GM21515 (cell line): ENCODE results near the gene TMEM91.
"Not testable (repeated sequence)": the region's sequence is repeated elsewhere in the genome, so short reads cannot be mapped to it uniquely, and the experiment has no call there.

ENCODE experiments used
- ATAC-seq: cut with Tn5 transposase; IDR thresholded peaks from one replicate; pipeline ENCODE4 v1.9.1; 2021; ENCODE audit not compliant: unreplicated experiment

TMEM91 gene

DNA sequence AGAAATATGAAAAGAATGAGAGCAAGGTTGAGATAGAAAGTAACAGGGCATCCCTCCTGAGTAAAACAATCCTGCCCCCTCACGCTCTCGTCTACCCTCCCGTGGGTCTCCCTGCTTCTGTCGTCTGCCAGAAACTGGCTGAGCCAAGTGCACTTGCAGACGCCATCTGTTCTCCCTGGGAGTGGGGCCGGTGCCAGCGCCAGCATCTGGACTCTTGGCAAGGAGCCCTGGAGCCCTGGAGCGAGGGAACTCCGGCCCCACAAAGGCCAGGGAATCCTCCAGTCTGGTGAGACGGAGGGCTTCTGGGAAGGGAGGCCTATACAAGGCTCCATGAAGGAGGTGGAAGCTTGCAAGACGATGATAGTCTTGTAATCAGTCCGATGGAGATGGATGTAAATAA is 2.3 kb upstream of the TMEM91 start:
- ATAC-seq = no peak

DNA sequence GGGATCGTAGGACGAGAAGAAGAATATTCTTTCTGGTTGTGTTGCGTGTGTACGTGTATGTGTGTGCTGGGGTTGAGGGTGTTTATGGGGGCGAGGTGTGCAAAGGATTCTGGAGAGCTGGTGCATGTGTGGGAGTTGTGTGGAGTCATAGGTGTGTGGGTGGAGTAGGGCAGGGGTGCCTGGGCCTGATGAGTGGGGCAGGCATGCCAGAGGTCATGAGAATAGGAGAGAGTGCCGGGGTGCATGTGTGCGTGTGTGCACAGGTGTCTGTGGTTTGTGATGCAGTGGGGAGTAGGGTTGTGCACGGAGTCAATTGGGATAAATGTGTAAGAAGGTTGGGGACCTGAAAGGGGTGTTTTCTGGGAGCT is 649 bp downstream of the TMEM91 start:
- ATAC-seq = no peak

DNA sequence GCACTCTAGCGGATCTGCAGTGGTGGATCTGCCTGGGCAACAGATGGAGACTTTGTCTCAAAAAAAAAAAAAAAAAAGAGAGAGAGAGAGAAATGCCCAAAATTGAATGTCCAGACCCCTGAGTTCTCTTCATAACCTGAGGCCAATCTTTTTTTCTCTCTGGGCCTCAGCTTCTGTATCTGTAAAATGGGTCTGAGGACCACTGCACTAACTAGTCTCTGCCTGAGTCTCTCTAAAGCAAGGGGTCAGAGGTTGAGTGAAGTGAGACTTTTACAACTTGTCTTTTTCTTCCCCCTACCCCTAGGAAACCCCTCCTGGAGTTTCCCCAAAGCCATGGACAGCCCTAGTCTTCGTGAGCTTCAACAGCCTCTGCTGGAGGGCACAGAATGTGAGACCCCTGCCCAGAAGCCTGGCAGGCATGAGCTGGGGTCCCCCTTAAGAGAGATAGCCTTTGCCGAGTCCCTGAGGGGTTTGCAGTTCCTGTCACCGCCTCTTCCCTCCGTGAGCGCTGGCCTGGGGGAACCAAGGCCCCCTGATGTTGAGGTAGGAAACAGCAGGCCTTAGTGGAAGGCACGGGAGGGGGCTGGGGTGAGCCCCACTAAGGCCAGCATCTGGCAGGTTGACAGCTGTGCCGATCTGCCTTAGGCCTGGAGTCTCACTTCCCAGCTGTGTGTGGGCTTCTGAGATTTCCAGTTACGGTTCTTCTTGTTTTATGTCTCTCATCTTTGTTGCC is 1.8 kb downstream of the TMEM91 start:
- ATAC-seq = peak; percentile 60

DNA sequence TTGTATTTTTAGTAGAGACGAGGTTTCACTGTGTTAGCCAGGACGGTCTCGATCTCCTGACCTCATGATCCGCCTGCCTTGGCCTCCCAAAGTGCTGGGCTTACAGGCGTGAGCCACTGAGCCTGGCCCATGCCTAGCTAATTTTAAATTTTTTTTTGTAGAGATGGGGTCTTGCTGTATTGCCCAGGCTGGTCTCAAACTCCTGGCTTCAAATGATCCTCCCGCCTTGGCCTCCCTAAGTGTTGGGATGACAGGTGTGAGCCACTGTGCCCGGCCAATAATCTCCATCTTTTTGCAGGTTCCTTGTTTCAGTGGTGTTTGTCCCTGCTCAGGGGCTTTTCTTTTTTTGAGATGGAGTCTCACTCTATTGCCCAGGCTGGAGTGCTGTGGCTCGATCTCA is 5.2 kb downstream of the TMEM91 start:
- not testable (repeated sequence) for ATAC-seq

DNA sequence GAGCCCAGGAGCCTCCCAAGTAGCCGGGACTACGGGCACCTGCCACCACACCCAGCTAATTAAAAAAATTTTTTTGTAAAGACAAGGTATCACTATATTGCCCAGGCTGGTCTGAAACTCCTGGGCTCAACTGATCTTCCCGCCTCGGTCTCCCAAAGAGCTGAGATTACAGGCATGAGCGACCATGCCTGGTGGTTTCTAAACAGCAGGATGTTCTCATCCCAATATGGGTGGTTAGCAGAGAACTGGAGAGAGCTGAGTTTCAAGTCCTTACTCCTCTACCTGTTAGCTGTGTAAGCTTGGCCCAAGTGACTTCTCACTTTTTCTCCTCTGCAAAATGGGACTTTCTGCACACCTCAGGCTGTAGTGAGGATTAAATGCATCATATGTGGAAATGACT is 8.0 kb downstream of the TMEM91 start:
- no peak for ATAC-seq

DNA sequence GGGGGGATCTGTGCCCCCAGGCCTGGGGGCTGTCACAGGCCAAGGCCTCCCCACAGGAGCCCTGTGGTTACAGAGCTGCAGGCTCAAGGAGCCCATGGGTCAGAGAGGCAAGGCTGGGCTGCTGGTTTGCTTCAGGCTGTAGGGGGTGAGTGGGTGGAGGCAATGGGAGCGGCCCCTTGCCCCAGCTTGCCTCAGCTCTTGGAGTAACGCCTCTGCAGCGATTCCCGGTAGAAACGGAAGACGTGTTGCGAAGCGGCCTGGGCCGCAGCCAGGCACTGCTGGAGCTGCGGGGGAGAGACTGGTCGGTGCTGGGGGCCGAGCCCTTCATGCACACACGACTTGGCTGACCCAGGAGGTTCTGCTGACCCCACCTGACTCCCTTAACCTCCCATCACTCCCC is 10.1 kb downstream of the TMEM91 start:
- no peak for ATAC-seq

DNA sequence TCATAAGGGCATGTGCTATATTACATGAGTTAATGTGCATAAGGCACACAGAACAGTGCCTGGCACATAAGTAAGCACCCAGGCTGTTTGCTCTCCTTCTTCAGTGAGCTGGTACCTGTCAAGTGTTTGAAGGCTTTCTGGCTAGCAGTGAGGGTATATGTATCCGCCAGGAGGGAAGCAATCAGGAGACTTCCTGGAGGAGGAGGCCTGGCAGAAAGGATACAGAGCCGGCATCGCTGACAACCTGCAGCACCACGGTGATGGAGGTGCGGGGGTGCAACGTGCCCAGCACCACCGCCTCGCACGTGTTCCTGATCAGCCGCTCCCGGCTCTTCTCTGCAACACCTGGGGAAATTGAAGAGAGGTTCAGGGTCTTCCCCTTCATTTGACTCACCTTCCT is 15.3 kb downstream of the TMEM91 start:
- no peak for ATAC-seq

DNA sequence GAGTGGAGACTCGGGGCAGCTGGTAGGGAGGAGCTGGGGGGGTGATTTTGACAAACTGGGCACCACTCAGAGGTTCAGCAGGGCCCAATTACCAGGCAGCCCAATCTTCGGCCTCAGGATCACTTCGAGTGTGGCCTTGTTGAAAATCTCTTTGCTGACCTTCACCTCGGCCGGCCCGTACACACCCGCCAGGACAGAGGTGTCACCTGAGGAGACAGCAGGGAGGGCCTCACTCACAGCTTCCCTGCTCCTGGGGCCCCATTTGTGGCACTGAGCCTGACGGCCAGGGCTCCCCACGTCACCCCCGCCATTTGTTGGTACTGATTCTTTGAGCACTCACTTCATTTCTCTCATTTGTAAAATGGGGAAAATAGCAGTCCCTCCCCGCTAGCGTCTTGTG is 16.4 kb downstream of the TMEM91 start:
- no peak for ATAC-seq

DNA sequence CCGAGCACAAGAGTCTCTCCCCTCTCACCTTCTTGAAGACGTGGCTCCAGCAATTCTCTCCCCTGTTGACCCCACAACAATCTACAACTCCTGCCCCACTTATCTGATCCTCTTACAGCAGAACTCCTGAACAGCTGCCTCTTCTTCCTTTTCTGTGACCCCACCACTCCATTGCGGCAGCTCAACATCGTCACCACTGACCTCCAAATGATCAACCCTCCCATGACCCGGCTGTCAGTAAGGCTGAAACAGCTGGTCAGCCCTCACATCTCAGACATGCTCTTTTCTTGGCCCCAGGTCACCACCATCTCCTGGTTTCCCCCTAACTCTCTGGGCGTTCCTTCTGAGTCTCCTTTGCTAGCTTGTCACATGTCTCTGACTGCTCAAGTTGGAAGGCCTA is 19.0 kb downstream of the TMEM91 start:
- no peak for ATAC-seq

DNA sequence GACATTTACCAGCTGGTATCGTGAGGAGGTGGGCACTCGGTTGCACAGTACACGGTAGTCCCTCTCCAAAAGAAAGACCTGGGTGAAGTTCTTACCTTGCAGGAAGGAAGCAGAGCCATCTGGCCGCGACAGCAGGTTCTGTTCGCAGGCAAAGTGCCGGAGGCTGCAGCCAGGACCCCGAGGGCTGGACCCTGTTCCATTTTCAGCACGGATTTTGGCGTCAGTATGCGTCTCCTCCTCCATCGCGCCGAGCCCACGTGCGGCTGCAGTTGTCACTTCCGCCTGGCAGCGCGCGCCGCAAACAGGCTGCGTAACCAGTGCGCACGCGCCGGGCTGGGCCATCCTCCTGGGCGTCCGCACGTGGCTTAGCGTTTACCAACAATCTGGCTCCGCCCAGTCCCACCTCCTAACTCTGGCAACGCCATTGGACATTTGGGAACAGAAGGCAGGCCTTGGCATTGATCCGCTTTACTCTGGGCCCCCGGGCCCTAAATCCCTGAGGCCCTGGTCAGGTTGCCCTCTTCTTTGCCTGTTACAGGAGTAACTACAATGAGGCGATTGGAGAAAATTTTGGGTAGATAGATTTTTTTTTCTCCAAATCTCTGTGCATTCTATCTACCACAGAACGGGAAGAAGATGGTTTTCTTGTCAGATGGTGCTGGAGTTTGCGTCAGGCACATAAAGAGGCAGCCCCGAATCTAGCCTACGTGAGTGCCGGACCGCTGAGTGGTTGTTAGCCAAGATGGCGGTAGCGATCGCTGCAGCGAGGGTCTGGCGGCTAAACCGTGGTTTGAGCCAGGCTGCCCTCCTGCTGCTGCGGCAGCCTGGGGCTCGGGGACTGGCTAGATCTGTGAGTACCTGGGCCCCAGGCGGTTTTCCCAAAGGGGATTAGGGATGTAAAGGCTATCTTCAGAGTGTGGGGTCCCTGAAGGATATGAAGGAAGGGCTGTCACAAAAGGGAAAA is 21.0 kb downstream of the TMEM91 start, which contains the start of the genes BCKDHA and EXOSC5:
BCKDHA (plus strand) TSS at position 733 of the 964 bp plus-strand sequence; CDS start at position 743, 10 bp downstream.
EXOSC5 (minus strand) TSS at position 274 of the 964 bp plus-strand sequence; CDS start at position 243, 31 bp downstream.
- peak; percentile 87 for ATAC-seq

DNA sequence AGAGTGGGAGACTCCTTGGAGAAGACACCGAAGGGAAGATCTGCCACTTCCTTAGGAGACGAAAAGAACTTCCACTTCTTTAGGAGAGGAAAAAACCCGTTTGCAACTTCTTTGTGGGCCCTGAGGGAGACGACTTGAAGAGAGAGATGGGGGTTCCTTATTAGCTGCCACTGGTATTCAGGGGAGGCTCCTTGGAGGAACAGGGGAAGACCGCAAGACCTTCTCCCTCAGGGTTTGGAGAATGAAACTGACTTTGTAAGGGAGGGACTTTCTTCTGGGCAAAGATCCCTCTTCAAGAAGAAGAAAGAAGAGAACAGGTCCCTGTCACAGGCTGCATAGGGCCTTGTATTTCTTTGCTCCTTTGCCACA is 21.7 kb downstream of the TMEM91 start:
- no peak for ATAC-seq

DNA sequence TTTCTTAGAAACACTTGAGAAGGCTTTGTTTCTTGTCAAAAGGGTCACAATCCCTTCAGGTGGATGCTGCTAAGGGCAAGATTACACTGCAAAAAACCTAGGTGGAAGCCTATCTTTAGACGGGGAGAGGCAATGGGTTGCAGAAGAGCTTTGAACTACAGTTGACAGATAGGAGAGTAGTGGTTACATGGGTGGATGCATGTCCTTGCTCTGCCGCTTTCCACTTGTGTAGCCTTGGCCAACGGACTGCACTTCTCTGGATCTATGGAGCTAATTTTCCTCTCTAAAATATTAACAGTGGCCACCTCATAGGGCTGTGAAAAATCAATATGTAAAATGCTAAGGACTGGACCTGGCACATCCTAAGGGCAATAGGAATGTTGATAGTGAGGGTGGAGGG is 22.3 kb downstream of the TMEM91 start:
- ATAC-seq = no peak

DNA sequence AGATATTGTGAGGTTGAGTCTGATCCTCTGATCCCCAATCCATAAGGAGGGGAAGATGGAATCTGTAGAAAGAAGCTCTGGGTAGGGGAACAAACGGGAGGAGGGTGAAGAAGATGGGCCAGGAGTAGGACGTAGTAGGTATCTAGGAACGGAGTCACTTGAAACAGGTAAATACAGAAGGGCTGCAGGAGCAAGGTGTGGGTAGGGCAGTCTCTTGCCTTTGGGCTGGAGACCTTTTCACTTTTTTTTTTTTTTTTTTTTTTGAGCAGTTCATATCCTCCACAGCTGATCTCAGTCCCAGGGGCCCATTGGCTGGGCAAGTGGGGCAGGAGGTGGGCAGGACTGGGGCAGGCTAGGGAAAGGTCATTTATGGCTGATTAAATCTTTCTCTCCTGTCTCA is 22.8 kb downstream of the TMEM91 start:
- no peak for ATAC-seq

DNA sequence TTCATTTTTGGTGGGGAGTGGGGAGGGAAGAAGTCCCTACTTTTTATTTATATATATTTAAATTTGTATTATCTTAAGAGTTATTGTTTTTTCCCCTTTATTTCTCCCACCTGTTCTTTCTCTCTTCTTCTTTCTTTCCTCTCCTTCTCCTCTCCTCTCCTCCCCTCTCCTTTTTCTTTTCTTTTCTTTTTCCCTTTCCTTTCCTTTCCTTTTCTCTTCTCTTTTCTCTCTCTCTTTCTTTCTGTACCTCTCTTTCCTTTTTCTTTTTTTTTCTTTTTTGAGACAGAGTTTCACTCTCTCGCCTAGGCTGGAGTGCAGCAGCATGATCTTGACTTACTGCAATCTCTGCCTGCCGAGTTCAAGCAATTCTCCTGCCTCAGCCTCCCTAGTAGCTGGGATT is 23.2 kb downstream of the TMEM91 start:
- no peak for ATAC-seq

DNA sequence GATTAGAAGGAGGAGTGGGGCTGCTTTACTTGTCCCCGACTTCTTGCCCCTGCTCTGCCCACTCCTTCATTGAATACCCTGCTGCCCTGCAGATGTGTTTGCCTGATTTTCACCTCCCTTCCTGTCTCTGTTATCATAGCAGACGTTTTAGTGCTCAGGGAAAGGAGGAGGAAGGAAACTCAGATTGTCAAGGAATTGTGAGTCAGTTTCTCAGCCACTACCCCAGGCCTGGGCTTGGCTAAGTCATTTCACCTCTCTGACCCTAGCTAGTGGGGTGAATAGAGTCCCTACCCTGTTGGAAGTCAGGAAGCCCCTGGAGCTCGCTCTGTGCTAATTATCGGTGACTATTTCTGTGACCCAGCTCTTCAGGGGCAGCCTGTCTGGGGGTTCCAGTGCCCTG is 25.1 kb downstream of the TMEM91 start:
- ATAC-seq = no peak

DNA sequence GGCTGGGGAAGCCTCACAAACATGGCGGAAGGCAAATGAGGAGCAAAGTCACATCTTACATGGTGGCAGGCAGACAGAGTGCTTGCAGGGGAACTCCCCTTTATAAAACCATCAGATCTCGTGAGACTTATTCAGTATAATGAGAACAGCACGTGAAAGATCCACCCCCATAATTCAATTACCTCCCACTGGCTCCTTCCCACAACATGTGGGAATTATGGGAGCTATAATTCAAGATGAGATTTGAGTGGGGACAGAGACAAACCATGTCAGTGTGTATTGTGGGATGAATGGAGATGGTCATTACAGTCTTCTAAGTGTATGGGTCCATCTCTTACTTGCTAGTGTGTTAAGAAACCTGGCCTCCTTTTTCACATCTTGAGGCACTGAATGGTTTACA is 25.7 kb downstream of the TMEM91 start:
- ATAC-seq = no peak

DNA sequence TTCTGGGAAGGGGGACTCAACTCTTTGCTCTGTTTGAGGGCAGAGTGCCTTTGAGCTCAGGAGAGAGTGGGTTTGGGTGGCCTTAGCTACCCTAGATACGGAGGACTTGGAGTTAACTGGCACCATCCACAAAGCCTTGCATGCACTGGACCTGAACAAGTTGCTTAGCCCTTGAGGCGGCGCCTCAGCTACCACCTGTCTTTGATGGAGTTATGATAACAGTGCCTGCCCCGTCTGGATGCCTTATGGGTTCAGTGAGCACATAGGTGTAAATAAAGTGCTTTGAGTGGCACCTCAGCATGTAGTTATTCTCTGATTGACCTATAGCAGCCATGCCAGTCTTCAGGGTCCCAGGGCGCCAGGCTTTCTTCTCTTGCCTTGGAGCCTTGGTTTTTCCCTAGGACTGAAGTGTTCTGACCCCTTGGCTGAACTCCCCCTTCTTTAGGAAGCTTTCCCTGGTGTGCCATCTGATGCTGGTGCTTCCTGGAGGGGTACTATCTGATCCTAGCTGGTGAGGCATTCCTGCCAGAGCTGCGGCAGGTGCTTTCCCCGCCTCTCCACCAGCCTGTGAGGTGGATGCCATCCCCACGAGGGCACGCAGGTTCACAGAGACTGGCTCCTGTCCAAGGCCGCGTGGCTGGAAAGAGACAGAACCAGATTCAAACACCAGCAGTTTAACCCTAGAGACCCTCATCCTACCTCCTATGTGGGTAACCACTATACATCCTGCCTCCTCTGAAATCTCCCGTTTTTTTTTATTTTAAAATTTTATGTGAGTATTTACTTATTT is 27.0 kb downstream of the TMEM91 start:
- no peak for ATAC-seq

DNA sequence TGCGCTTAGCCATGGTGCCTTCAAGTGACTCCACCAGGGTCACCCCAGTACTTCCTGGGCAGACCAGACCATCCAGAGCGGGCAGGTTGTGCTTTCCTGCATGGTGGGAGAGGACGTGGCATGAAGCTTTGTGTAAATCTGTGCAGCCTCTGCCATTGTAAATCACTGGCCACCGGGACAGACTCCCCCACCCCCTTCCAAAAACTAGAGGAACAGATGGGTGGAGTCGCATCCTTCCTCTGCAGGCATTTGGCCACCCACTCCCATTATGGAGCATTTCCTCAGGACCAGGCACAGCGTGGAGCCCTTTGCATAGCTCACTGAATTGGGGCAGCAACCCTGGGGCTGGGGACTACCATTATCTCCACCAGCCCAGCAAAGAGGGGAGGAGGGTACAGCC is 29.4 kb downstream of the TMEM91 start:
- no peak for ATAC-seq

DNA sequence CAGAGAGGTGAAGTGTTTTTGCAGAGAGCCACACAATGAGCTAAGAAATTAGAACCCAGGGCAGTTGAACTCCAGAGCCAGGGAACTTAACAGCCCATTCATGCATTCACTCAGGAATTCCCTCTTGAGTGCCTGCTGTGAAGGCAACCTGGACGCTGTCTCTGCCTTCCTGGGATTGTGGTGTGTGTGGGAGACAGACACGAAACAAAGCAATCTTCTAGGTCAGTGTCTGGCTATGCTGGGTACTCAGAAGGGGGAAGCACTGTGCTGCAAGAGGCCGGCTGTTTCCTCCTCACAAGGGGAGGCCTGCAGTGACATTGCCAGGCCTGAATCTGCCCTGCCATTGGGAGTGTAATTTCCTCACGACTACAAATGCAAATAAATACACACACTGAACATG is 30.9 kb downstream of the TMEM91 start:
- ATAC-seq = no peak

DNA sequence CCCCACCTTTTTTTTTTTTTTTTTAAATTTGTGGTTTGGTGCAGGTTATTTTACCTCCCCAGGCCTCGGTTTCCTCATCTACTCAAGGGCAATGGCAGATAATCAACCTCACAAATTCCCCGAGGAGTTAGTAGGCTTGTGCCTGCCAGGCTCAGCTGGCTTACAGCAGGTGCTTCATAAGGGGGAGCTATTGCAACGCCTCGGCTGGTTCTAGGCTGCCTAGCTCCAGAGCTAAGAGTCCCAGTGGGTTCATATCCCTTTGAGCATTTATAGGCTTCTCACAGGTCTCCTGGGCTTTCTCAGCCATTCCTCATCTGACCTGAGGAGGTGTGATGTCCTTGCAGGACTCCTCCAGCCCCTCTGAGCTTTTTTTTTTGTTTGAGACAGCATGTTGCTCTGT is 31.9 kb downstream of the TMEM91 start:
- ATAC-seq = no peak

DNA sequence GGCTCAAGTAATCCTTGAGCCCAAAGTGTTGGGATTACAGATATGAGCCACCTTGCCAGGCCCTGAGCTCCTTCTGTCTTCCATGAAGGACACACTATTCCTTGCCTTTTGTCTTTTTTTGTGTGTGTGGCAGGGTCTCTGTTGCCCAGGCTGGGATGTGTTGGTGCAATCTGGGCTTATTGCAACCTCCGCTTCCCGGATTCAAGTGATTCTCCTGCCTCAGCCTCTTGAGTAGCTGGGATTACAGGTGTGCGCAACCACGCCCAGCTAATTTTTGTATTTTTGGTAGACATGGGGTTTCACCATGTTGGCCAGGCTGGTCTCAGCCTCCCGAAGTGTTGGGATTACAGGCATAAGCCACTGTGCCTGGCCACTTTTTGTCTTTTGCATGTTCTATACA is 32.5 kb downstream of the TMEM91 start:
- not testable (repeated sequence) for ATAC-seq
